ENCODE measurements around the gene SCAF4.
A peak's percentile ranks its signal among the peaks of the same experiment; 100 is the strongest.
"Not testable (repeated sequence)": the region's sequence is repeated elsewhere in the genome, so short reads cannot be mapped to it uniquely, and the experiment has no call there.

The SCAF4 gene, protein sequence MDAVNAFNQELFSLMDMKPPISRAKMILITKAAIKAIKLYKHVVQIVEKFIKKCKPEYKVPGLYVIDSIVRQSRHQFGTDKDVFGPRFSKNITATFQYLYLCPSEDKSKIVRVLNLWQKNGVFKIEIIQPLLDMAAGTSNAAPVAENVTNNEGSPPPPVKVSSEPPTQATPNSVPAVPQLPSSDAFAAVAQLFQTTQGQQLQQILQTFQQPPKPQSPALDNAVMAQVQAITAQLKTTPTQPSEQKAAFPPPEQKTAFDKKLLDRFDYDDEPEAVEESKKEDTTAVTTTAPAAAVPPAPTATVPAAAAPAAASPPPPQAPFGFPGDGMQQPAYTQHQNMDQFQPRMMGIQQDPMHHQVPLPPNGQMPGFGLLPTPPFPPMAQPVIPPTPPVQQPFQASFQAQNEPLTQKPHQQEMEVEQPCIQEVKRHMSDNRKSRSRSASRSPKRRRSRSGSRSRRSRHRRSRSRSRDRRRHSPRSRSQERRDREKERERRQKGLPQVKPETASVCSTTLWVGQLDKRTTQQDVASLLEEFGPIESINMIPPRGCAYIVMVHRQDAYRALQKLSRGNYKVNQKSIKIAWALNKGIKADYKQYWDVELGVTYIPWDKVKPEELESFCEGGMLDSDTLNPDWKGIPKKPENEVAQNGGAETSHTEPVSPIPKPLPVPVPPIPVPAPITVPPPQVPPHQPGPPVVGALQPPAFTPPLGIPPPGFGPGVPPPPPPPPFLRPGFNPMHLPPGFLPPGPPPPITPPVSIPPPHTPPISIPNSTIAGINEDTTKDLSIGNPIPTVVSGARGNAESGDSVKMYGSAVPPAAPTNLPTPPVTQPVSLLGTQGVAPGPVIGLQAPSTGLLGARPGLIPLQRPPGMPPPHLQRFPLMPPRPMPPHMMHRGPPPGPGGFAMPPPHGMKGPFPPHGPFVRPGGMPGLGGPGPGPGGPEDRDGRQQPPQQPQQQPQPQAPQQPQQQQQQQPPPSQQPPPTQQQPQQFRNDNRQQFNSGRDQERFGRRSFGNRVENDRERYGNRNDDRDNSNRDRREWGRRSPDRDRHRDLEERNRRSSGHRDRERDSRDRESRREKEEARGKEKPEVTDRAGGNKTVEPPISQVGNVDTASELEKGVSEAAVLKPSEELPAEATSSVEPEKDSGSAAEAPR

DNA sequence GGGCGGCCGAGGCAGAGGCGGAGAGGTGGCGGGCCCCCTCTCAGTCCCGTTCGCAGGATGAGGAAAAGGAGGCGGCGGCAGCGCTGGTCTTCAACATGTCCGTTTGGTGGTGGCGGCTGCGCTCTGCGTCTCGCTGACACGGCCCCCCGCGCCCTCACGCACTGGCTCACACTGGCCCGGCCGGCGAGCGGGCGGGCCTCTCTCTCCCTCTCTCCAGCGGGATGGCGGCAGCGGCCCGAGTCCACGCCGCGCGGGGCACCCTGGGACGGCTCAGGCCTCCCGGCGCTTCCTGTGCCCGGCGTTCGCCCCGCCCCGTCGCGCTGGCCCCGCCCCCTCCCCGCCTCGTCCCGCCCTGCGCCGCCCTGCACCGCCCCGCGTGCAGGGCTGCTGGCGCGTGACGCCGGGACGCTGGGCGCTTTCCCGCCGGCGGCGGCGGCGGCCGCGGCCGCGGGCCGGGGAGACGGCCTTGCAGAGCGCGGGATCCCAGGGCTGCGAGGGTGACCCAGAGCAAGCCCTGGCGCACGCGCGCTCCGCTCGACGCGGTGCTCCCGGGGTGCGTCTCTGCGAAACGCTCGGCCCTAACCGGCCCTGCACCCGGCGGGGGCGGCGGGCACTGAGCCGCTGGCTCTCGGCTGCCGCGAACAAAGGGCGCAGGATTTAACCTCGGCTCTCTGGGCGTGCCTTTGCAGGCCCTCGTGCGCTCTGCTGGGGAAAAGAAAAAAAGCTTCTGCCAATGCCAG, at the start of gene SCAF4:
Gene SCAF4 (minus strand): TSS at position 262 of the 740 bp plus-strand sequence. CDS start 426 bp downstream, outside the sequence.
- no peaks in the 10 kb centered on the region for H3K27me3 ChIP-seq (ENCODE audit: control insufficient read depth, insufficient read depth, low read length)
- H3K4me1 ChIP-seq (ENCODE audit: control insufficient read depth, insufficient read depth, low read length) = peaks cover 22% of the 10 kb centered on the region
- peak within 1 kb of the TSS; percentile 81 for H3K4me3 ChIP-seq (ENCODE audit: low read depth, low read length)
- peak within 1 kb of the TSS; percentile 90 for H3K9ac ChIP-seq (ENCODE audit: low read depth, low read length)
- H3K36me3 ChIP-seq (ENCODE audit: control insufficient read depth, insufficient read depth, low read length) = no peaks in the 10 kb centered on the region
- H3K9me3 ChIP-seq (ENCODE audit: control insufficient read depth, insufficient read depth, low read length) = no peaks in the 10 kb centered on the region

DNA sequence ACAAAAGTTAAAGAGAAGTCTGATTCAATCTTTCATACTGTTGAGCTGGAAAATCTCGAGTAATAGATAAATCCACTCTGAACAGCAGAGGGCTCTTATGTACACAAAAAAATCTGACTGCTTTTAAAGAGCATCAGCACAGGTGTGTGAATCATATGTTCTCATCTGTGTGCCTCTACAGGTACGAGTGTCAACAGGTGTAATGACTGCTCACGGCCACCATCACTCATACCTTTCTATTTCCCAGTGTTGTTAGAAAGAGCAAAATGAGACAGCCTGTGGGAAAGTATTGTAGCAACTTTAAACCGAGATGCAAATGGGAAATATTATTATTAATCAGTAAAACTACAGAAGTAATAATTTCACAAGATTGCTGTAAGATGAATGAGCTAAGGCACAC, 49.0 kb upstream of the SCAF4 start:
- Histone ChIP-seq H3K4me1 (ENCODE audit: control insufficient read depth, insufficient read depth, low read length) (no peaks in the 10 kb centered on the region), H3K9ac (ENCODE audit: low read depth, low read length) (no peak overlapping the region), H3K9me3 (ENCODE audit: control insufficient read depth, insufficient read depth, low read length) (no peaks in the 10 kb centered on the region), H3K27me3 (ENCODE audit: control insufficient read depth, insufficient read depth, low read length) (no peaks in the 10 kb centered on the region), H3K36me3 (ENCODE audit: control insufficient read depth, insufficient read depth, low read length) (no peaks in the 10 kb centered on the region), H3K4me3 (ENCODE audit: low read depth, low read length) (no peak overlapping the region)

DNA sequence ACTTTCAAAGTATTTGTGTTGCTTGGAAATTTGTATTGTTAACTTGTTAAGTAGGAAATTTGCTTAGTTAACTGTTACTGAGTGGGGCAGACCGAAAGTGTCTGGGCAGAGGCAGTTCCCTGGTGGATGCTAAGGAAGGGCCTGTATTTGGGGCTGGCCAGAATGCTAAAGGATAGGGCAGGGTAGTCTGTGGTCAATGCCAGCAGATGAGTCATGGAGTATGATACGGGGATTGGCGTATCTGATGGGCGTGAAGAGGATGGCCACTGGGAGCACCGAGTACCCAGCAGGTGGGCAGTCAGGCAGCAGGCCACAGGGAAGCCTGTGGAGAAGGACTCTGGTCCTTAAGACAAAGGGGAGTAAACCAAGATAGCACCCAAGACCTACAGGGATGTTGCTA, 46.6 kb upstream of the SCAF4 start:
- H3K9ac ChIP-seq (ENCODE audit: low read depth, low read length) = no peak overlapping the region
- H3K9me3 ChIP-seq (ENCODE audit: control insufficient read depth, insufficient read depth, low read length) = no peaks in the 10 kb centered on the region
- H3K36me3 ChIP-seq (ENCODE audit: control insufficient read depth, insufficient read depth, low read length) = no peaks in the 10 kb centered on the region

DNA sequence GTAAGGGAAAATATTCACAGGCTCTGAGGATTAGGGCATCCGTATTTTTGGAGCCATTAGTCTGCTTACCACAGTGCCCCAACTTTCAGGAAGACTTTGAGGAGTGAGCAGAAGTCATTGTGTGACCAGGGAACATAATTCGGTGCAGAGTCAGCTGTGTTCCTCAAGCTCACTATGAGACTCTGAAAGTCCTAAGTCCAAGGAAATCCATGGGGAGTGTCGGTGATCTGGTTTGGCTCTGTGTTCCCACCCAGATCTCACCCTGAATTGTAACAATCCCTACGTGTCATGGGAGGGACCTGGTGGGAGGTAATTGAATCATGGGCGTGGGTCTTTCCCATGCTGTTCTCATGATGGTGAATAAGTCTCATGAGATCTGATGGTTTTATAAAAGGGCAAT, 45.9 kb upstream of the SCAF4 start:
- Histone ChIP-seq H3K4me3 (ENCODE audit: low read depth, low read length) (no peak overlapping the region), H3K4me1 (ENCODE audit: control insufficient read depth, insufficient read depth, low read length) (no peaks in the 10 kb centered on the region), H3K9me3 (ENCODE audit: control insufficient read depth, insufficient read depth, low read length) (no peaks in the 10 kb centered on the region), H3K36me3 (ENCODE audit: control insufficient read depth, insufficient read depth, low read length) (no peaks in the 10 kb centered on the region), H3K9ac (ENCODE audit: low read depth, low read length) (no peak overlapping the region), H3K27me3 (ENCODE audit: control insufficient read depth, insufficient read depth, low read length) (no peaks in the 10 kb centered on the region)

More for the DNA sequence above, 46.6 kb upstream of the SCAF4 start:
- H3K4me3 ChIP-seq (ENCODE audit: low read depth, low read length) = no peak overlapping the region
- no peaks in the 10 kb centered on the region for H3K4me1 ChIP-seq (ENCODE audit: control insufficient read depth, insufficient read depth, low read length)
- no peaks in the 10 kb centered on the region for H3K27me3 ChIP-seq (ENCODE audit: control insufficient read depth, insufficient read depth, low read length)

DNA sequence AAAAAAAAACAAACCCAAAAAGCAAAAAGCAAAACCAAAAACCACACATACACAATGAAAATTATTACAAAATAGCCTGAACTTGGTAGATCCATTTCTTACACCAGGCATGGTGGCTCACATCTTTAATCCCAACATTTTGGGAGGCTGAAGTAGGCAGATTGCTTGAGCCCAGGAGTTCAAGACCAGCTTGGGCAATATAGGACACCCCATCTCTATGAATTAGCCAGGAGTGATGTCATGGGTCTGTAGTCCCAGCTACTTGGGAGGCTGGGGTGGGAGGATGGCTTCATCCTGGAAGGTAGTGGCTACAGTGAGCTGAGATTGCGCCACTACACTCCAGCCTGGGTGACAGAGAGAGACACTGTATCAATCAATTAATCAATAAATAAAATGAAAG, 42.1 kb upstream of the SCAF4 start:
- H3K9me3 ChIP-seq (ENCODE audit: control insufficient read depth, insufficient read depth, low read length) = no peaks in the 10 kb centered on the region
- no peak overlapping the region for H3K9ac ChIP-seq (ENCODE audit: low read depth, low read length)
- H3K4me1 ChIP-seq (ENCODE audit: control insufficient read depth, insufficient read depth, low read length) = no peaks in the 10 kb centered on the region
- H3K27me3 ChIP-seq (ENCODE audit: control insufficient read depth, insufficient read depth, low read length) = no peaks in the 10 kb centered on the region
- no peak overlapping the region for H3K4me3 ChIP-seq (ENCODE audit: low read depth, low read length)
- H3K36me3 ChIP-seq (ENCODE audit: control insufficient read depth, insufficient read depth, low read length) = no peaks in the 10 kb centered on the region

DNA sequence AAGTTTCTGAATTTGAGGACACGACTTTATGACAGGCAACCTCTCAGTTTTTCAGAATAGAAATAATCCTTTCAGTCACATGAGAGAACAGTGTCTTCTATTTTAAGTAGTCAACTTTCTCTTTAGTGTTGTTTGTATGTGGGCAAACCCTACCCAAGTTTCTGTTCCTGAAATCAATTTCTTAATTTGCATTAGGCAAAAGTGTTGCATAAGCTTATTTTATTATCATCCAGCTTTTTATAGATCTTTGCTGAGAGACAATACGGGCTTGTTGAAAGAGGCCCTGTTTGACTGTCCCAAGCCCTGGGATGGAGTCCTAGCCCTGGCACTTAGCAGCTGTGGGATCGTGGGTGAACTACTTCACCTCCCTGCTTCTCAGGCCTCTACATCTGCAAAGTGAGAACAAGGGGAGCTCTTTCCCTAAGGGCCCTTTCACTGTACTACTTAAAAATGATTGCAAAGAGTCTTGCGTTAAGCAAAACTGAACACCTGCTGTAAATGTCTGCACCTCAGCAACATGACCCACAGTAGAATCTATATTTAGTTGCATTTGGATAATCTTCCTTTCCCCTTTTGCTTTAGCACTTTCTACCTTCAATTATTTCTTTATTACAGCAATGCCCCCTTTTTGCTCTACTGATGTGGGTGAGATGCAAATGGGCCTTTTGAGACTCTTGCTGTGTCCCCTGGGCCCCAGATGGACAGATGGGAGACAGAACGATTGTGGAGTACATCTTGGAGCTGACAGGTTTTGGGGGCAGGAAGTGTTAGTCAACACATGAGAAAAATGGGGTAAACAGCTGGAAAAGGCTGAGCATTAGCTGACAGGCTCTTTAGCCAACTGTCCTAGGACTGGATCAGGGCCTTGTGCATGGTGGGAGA, 41.0 kb upstream of the SCAF4 start:
- H3K4me3 ChIP-seq (ENCODE audit: low read depth, low read length) = no peak overlapping the region

DNA sequence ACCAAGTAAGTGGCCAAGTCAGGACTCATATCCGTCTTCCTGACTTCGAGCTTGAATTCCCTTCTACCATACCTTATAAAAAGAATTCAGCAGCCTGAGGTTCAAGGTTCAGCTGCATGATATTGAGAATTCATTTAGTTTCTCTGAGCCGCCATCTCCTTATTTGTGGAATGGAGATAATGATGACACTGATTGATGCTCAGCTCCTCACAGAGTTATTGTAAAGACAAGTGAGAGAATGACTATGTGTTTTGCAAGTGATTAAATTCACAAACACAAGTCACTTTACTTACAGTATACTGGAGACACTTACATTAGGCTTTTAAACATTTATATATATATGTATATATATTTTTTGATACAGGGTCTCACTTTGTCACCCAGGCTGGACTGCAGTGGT, 39.8 kb upstream of the SCAF4 start:
- H3K4me3 ChIP-seq (ENCODE audit: low read depth, low read length) = no peak overlapping the region
- no peaks in the 10 kb centered on the region for H3K36me3 ChIP-seq (ENCODE audit: control insufficient read depth, insufficient read depth, low read length)
- H3K4me1 ChIP-seq (ENCODE audit: control insufficient read depth, insufficient read depth, low read length) = no peaks in the 10 kb centered on the region
- H3K9ac ChIP-seq (ENCODE audit: low read depth, low read length) = no peak overlapping the region
- H3K27me3 ChIP-seq (ENCODE audit: control insufficient read depth, insufficient read depth, low read length) = no peaks in the 10 kb centered on the region
- H3K9me3 ChIP-seq (ENCODE audit: control insufficient read depth, insufficient read depth, low read length) = no peaks in the 10 kb centered on the region

More for the DNA sequence above, 41.0 kb upstream of the SCAF4 start:
- Histone ChIP-seq H3K36me3 (ENCODE audit: control insufficient read depth, insufficient read depth, low read length) (no peaks in the 10 kb centered on the region), H3K27me3 (ENCODE audit: control insufficient read depth, insufficient read depth, low read length) (no peaks in the 10 kb centered on the region), H3K9ac (ENCODE audit: low read depth, low read length) (no peak overlapping the region), H3K4me1 (ENCODE audit: control insufficient read depth, insufficient read depth, low read length) (no peaks in the 10 kb centered on the region), H3K9me3 (ENCODE audit: control insufficient read depth, insufficient read depth, low read length) (no peaks in the 10 kb centered on the region)

DNA sequence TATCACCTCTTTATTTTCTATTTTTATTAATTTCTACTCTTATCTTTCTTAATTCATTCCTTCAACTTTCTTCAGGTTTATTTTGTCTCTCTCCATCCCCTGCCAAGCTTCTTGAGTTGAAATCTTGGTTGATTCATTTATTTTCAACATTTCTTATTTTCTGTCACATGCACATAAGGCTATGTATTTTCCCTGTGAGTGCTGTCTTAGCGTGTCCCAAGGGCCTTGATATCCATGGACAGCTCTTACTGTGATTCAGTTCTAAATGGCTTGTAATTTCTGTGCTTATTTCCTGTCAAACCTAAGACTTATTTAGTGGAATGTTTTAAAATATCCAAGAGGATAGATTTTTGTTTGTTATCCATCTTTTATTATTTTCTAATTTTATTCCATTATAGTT, 36.8 kb upstream of the SCAF4 start:
- Histone ChIP-seq H3K4me1 (ENCODE audit: control insufficient read depth, insufficient read depth, low read length) (no peaks in the 10 kb centered on the region), H3K27me3 (ENCODE audit: control insufficient read depth, insufficient read depth, low read length) (no peaks in the 10 kb centered on the region), H3K9me3 (ENCODE audit: control insufficient read depth, insufficient read depth, low read length) (peaks cover 4% of the 10 kb centered on the region), H3K36me3 (ENCODE audit: control insufficient read depth, insufficient read depth, low read length) (no peaks in the 10 kb centered on the region), H3K4me3 (ENCODE audit: low read depth, low read length) (no peak overlapping the region), H3K9ac (ENCODE audit: low read depth, low read length) (no peak overlapping the region)

DNA sequence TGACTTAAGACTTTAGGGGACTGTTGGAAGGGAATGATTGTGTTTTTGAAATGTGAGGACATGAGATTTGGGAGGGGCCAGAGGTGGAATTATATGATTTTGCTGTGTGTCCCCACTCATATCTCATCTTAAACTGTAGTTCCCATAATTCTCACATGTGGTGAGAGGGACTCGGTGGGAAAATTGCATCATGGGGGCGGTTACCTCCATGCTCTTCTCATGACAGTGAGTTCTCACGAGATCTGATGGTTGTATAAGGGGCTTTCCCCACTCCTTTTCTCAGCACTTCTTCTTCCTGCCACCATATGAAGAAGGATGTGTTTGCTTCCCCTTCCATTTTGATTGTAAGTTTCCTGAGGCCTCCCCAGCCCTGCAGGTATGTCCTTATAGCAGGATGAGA, 35.0 kb upstream of the SCAF4 start:
- Histone ChIP-seq H3K36me3 (ENCODE audit: control insufficient read depth, insufficient read depth, low read length) (no peaks in the 10 kb centered on the region), H3K4me3 (ENCODE audit: low read depth, low read length) (no peak overlapping the region), H3K4me1 (ENCODE audit: control insufficient read depth, insufficient read depth, low read length) (no peaks in the 10 kb centered on the region), H3K9ac (ENCODE audit: low read depth, low read length) (no peak overlapping the region), H3K9me3 (ENCODE audit: control insufficient read depth, insufficient read depth, low read length) (peaks cover 4% of the 10 kb centered on the region), H3K27me3 (ENCODE audit: control insufficient read depth, insufficient read depth, low read length) (no peaks in the 10 kb centered on the region)

DNA sequence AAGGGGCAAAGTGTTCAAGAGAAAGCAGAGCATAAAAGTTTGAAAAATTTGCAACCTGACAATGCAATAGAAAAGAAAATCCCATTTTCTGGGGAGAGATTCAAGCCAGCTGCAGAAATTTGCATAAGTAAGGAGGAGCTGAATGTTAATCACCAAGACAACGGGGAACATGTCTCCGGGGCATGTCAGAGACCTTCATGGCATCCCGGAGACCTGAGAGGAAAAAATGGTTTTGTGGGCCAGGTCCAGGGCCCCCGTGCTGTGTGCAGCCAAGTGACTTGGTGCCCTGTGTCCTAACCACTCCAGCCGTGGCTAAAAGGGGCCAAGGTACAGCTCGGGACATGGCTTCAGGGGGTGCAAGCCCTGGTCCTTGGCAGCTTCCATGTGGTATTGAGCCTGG, 33.9 kb upstream of the SCAF4 start:
- H3K4me1 ChIP-seq (ENCODE audit: control insufficient read depth, insufficient read depth, low read length); H3K9me3 ChIP-seq (ENCODE audit: control insufficient read depth, insufficient read depth, low read length); H3K9ac ChIP-seq (ENCODE audit: low read depth, low read length); H3K27me3 ChIP-seq (ENCODE audit: control insufficient read depth, insufficient read depth, low read length); H3K4me3 ChIP-seq (ENCODE audit: low read depth, low read length); H3K36me3 ChIP-seq (ENCODE audit: control insufficient read depth, insufficient read depth, low read length): not testable (repeated sequence)

All from iPS-15b (cell line).